Measurements from ENCODE around the gene SAMD5. TPM values are rescaled to one million over a fixed set of nuclear protein-coding genes. Genes with fewer than 3 reads are reported as not detected.

Gene SAMD5
- polyA plus RNA-seq, 1 donor from 2014 or later: 14.1 TPM

GRCh38 chr6:147604373-147604772, 95.9 kb downstream of the SAMD5 start:
- Histone ChIP-seq H3K9me2 (ENCODE audit: insufficient read depth, low read length) (no peaks in the 10 kb centered on the region), H3F3A (ENCODE audit: insufficient read depth, low read length, poor library complexity, severe bottlenecking) (no peaks in the 10 kb centered on the region), H3K9me3 (ENCODE audit: low read length) (no peaks in the 10 kb centered on the region), H3K27me3 (ENCODE audit: insufficient read depth, low read depth, low read length) (no peaks in the 10 kb centered on the region), H3K4me3 (ENCODE audit: low read length) (no peak overlapping the region), H2AFZ (ENCODE audit: low read depth, low read length) (no peak overlapping the region), H3K9ac (ENCODE audit: low read length) (no peak overlapping the region), H4K20me1 (ENCODE audit: insufficient read depth) (no peaks in the 10 kb centered on the region), H3K79me2 (replicated peaks; ENCODE audit: insufficient read depth, low read length) (no peaks in the 10 kb centered on the region), H3K27ac (ENCODE audit: low read length) (no peak overlapping the region), H3K36me3 (ENCODE audit: insufficient read depth, low read length) (no peaks in the 10 kb centered on the region), H3K4me2 (ENCODE audit: low read length) (no peak overlapping the region)
- TF ChIP-seq MXI1 (conservative IDR thresholded peaks at IDR 0.05; ENCODE audit: poor library complexity, severe bottlenecking): no peak
- no peak for TF ChIP-seq EP300 (conservative IDR thresholded peaks at IDR 0.05; ENCODE audit: poor library complexity, severe bottlenecking)
- no peak for TF ChIP-seq EZH2 (IDR thresholded peaks at IDR 0.05; ENCODE audit: borderline replicate concordance, insufficient read depth, low read length, poor library complexity, severe bottlenecking)
- TF ChIP-seq TAF1 (IDR thresholded peaks at IDR 0.05; ENCODE audit: low read depth): no peak
- no peak for TF ChIP-seq SMC3 (conservative IDR thresholded peaks at IDR 0.05; ENCODE audit: poor library complexity)

- H2AFZ ChIP-seq (ENCODE audit: low read depth, low read length): no peak overlapping the region
- no peaks in the 10 kb centered on the region for H3K9me2 ChIP-seq (ENCODE audit: insufficient read depth, low read length)
- H3F3A ChIP-seq (ENCODE audit: insufficient read depth, low read length, poor library complexity, severe bottlenecking): no peaks in the 10 kb centered on the region
- no peaks in the 10 kb centered on the region for H3K36me3 ChIP-seq (ENCODE audit: insufficient read depth, low read length)
- H3K27ac ChIP-seq (ENCODE audit: low read length): no peak overlapping the region
- H3K4me3 ChIP-seq (ENCODE audit: low read length): no peak overlapping the region
- H3K9ac ChIP-seq (ENCODE audit: low read length): no peak overlapping the region
- H3K4me2 ChIP-seq (ENCODE audit: low read length): no peak overlapping the region
- H3K79me2 ChIP-seq (replicated peaks; ENCODE audit: insufficient read depth, low read length): no peaks in the 10 kb centered on the region
- H4K20me1 ChIP-seq (ENCODE audit: insufficient read depth): no peaks in the 10 kb centered on the region
- TF ChIP-seq REST (IDR thresholded peaks at IDR 0.05; ENCODE audit: borderline replicate concordance) (no peak), CTCF (IDR thresholded peaks at IDR 0.05; ENCODE audit: poor library complexity, severe bottlenecking) (no peak), EP300 (conservative IDR thresholded peaks at IDR 0.05; ENCODE audit: poor library complexity, severe bottlenecking) (no peak), TAF1 (IDR thresholded peaks at IDR 0.05; ENCODE audit: low read depth) (no peak), MXI1 (conservative IDR thresholded peaks at IDR 0.05; ENCODE audit: poor library complexity, severe bottlenecking) (no peak), POLR2AphosphoS5 (IDR thresholded peaks at IDR 0.05) (no peak), RAD21 (conservative IDR thresholded peaks at IDR 0.05) (no peak), SMC3 (conservative IDR thresholded peaks at IDR 0.05; ENCODE audit: poor library complexity) (no peak), EZH2 (IDR thresholded peaks at IDR 0.05; ENCODE audit: borderline replicate concordance, insufficient read depth, low read length, poor library complexity, severe bottlenecking) (no peak)
- H3K27me3 ChIP-seq (ENCODE audit: insufficient read depth, low read depth, low read length): no peaks in the 10 kb centered on the region
- no peaks in the 10 kb centered on the region for H3K9me3 ChIP-seq (ENCODE audit: low read length)
These were observed 103.5 kb downstream of the SAMD5 start for GRCh38 chr6:147611992-147612391.
